ENCODE results near the gene APMAP. TPM values are rescaled to one million over a fixed set of nuclear protein-coding genes. Genes with fewer than 3 reads are reported as not detected.

APMAP gene
- total and polyA plus RNA-seq, 4 donors, result 89.8 to 122 (median 109) TPM

DNA sequence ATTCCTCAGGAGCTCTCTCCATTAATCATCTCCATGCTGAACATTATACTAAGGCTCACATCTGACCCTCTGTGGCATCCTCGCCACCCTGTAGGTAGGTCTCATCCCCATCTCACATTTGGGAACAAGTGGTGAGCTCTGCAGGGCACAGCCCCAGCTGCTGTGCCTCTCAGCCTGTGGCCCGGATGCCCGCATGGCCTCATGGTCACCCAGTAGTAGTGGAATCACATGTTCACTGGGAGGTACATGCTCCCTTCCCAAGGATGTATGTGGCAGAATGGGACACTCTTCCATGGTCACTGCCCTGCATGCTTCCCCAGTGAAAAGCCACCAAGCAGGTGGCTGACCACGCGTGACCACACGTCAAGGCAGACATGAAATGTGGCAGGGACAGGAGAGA lies 26.3 kb upstream of the APMAP start:
- Histone ChIP-seq H3K9me3 (ENCODE audit: control insufficient read depth, insufficient read depth, low read length) (no peaks in the 10 kb centered on the region), H3K27me3 (ENCODE audit: control insufficient read depth, insufficient read depth, low read length) (no peaks in the 10 kb centered on the region), H3K27ac (ENCODE audit: low read depth, low read length) (no peak overlapping the region), H3K4me1 (ENCODE audit: control insufficient read depth, insufficient read depth, low read length) (no peaks in the 10 kb centered on the region), H3K36me3 (ENCODE audit: control insufficient read depth, insufficient read depth, low read length) (peaks cover 55% of the 10 kb centered on the region), H3K4me3 (ENCODE audit: low read depth, low read length) (no peak overlapping the region)
- DNase-seq (ENCODE audit: low read depth in 4 of 6, low spot score in 6 of 6), result no peak
- WGBS (ENCODE audit: insufficient coverage), result 95% methylated on average over 6 of the region's 6 CpGs

- H3K4me3 ChIP-seq (ENCODE audit: low read depth, low read length), result no peak overlapping the region
- no peak overlapping the region for H3K27ac ChIP-seq (ENCODE audit: low read depth, low read length)
- 80% methylated on average over 1 of the region's 2 CpGs for WGBS (ENCODE audit: insufficient coverage)
- DNase-seq (ENCODE audit: low read depth in 4 of 6, low spot score in 6 of 6), result no peak
- peaks cover 58% of the 10 kb centered on the region for H3K36me3 ChIP-seq (ENCODE audit: control insufficient read depth, insufficient read depth, low read length)
- H3K4me1 ChIP-seq (ENCODE audit: control insufficient read depth, insufficient read depth, low read length), result no peaks in the 10 kb centered on the region
- H3K9me3 ChIP-seq (ENCODE audit: control insufficient read depth, insufficient read depth, low read length), result no peaks in the 10 kb centered on the region
- no peaks in the 10 kb centered on the region for H3K27me3 ChIP-seq (ENCODE audit: control insufficient read depth, insufficient read depth, low read length)
Measured at GRCh38 chr20:25018425-25018824, 25.9 kb upstream of the APMAP start.

DNA sequence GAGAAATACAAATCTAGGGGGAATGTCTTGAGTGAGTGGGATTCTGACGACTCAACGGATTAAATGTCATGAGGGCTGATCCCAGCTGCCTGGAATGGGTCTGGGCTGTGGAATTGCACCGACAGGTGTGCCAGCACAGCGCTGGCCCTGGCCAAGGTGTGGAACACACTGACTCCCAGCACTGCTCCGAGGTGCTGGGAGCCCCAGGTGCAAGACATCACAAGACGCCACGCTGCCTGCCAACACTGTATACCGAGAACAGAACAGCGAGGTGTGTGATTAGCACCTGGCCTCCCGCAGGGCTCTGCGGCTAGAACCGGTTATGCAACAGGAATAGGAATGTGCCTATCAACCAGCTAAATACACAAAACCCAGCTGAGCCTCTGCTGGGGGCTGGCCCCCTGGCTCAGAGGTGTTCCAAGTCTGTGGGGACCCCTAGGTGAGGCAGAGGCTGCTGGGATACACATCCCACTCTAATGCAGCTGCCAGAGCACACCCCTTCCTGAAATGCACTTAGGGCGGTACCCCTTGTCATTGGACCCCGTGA lies 24.8 kb upstream of the APMAP start:
- Histone ChIP-seq H3K4me1 (ENCODE audit: control insufficient read depth, insufficient read depth, low read length) (no peaks in the 10 kb centered on the region), H3K4me3 (ENCODE audit: low read depth, low read length) (no peak overlapping the region), H3K27me3 (ENCODE audit: control insufficient read depth, insufficient read depth, low read length) (no peaks in the 10 kb centered on the region), H3K27ac (ENCODE audit: low read depth, low read length) (no peak overlapping the region), H3K36me3 (ENCODE audit: control insufficient read depth, insufficient read depth, low read length) (peaks cover 63% of the 10 kb centered on the region), H3K9me3 (ENCODE audit: control insufficient read depth, insufficient read depth, low read length) (no peaks in the 10 kb centered on the region)
- WGBS (ENCODE audit: insufficient coverage), result 73% methylated on average over 14 of the region's 14 CpGs
- no peak for DNase-seq (ENCODE audit: low read depth in 4 of 6, low spot score in 6 of 6)

- Histone ChIP-seq H3K36me3 (ENCODE audit: control insufficient read depth, insufficient read depth, low read length) (peaks cover 67% of the 10 kb centered on the region), H3K4me1 (ENCODE audit: control insufficient read depth, insufficient read depth, low read length) (no peaks in the 10 kb centered on the region), H3K27me3 (ENCODE audit: control insufficient read depth, insufficient read depth, low read length) (no peaks in the 10 kb centered on the region), H3K27ac (ENCODE audit: low read depth, low read length) (no peak overlapping the region), H3K9me3 (ENCODE audit: control insufficient read depth, insufficient read depth, low read length) (no peaks in the 10 kb centered on the region), H3K4me3 (ENCODE audit: low read depth, low read length) (no peak overlapping the region)
- WGBS (ENCODE audit: insufficient coverage), result 92% methylated on average over 8 of the region's 11 CpGs
- no peak for DNase-seq (ENCODE audit: low read depth in 4 of 6, low spot score in 6 of 6)
Measured at GRCh38 chr20:25016471-25016870, 23.9 kb upstream of the APMAP start.

- DNase-seq (ENCODE audit: low read depth in 4 of 6, low spot score in 6 of 6), result no peak
- 82% methylated on average over 10 of the region's 11 CpGs for WGBS (ENCODE audit: insufficient coverage)
- no peaks in the 10 kb centered on the region for H3K9me3 ChIP-seq (ENCODE audit: control insufficient read depth, insufficient read depth, low read length)
- peaks cover 67% of the 10 kb centered on the region for H3K36me3 ChIP-seq (ENCODE audit: control insufficient read depth, insufficient read depth, low read length)
- H3K4me3 ChIP-seq (ENCODE audit: low read depth, low read length), result no peak overlapping the region
- H3K27me3 ChIP-seq (ENCODE audit: control insufficient read depth, insufficient read depth, low read length), result no peaks in the 10 kb centered on the region
- H3K27ac ChIP-seq (ENCODE audit: low read depth, low read length), result no peak overlapping the region
- H3K4me1 ChIP-seq (ENCODE audit: control insufficient read depth, insufficient read depth, low read length), result no peaks in the 10 kb centered on the region
Measured at GRCh38 chr20:25015986-25016385, 23.4 kb upstream of the APMAP start.

GRCh38 chr20:25014816-25015215 lies 22.3 kb upstream of the APMAP start:
- Histone ChIP-seq H3K4me1 (ENCODE audit: control insufficient read depth, insufficient read depth, low read length) (no peaks in the 10 kb centered on the region), H3K9me3 (ENCODE audit: control insufficient read depth, insufficient read depth, low read length) (no peaks in the 10 kb centered on the region), H3K27ac (ENCODE audit: low read depth, low read length) (no peak overlapping the region), H3K36me3 (ENCODE audit: control insufficient read depth, insufficient read depth, low read length) (peaks cover 62% of the 10 kb centered on the region), H3K4me3 (ENCODE audit: low read depth, low read length) (no peak overlapping the region), H3K27me3 (ENCODE audit: control insufficient read depth, insufficient read depth, low read length) (no peaks in the 10 kb centered on the region)
- no peak for DNase-seq (ENCODE audit: low read depth in 4 of 6, low spot score in 6 of 6)
- WGBS (ENCODE audit: insufficient coverage), result 89% methylated on average over 10 of the region's 11 CpGs

GRCh38 chr20:25013478-25014380 lies 21.2 kb upstream of the APMAP start:
- 94% methylated on average over 25 of the region's 25 CpGs for WGBS (ENCODE audit: insufficient coverage)
- Histone ChIP-seq H3K36me3 (ENCODE audit: control insufficient read depth, insufficient read depth, low read length) (peaks cover 60% of the 10 kb centered on the region), H3K9me3 (ENCODE audit: control insufficient read depth, insufficient read depth, low read length) (no peaks in the 10 kb centered on the region), H3K27me3 (ENCODE audit: control insufficient read depth, insufficient read depth, low read length) (no peaks in the 10 kb centered on the region), H3K4me3 (ENCODE audit: low read depth, low read length) (no peak overlapping the region), H3K4me1 (ENCODE audit: control insufficient read depth, insufficient read depth, low read length) (no peaks in the 10 kb centered on the region), H3K27ac (ENCODE audit: low read depth, low read length) (no peak overlapping the region)
- no peak for DNase-seq (ENCODE audit: low read depth in 4 of 6, low spot score in 6 of 6)

- H3K9me3 ChIP-seq (ENCODE audit: control insufficient read depth, insufficient read depth, low read length), result no peaks in the 10 kb centered on the region
- no peak overlapping the region for H3K4me3 ChIP-seq (ENCODE audit: low read depth, low read length)
- peaks cover 64% of the 10 kb centered on the region for H3K36me3 ChIP-seq (ENCODE audit: control insufficient read depth, insufficient read depth, low read length)
- no peaks in the 10 kb centered on the region for H3K4me1 ChIP-seq (ENCODE audit: control insufficient read depth, insufficient read depth, low read length)
- H3K27ac ChIP-seq (ENCODE audit: low read depth, low read length), result no peak overlapping the region
- no peak for DNase-seq (ENCODE audit: low read depth in 4 of 6, low spot score in 6 of 6)
- H3K27me3 ChIP-seq (ENCODE audit: control insufficient read depth, insufficient read depth, low read length), result no peaks in the 10 kb centered on the region
- 93% methylated on average over 17 of the region's 21 CpGs for WGBS (ENCODE audit: insufficient coverage)
Measured at GRCh38 chr20:25012616-25013189, 20.2 kb upstream of the APMAP start.

GRCh38 chr20:25011831-25012241 lies 19.3 kb upstream of the APMAP start:
- Histone ChIP-seq H3K4me1 (ENCODE audit: control insufficient read depth, insufficient read depth, low read length) (no peaks in the 10 kb centered on the region), H3K27me3 (ENCODE audit: control insufficient read depth, insufficient read depth, low read length) (no peaks in the 10 kb centered on the region), H3K36me3 (ENCODE audit: control insufficient read depth, insufficient read depth, low read length) (peaks cover 63% of the 10 kb centered on the region), H3K27ac (ENCODE audit: low read depth, low read length) (no peak overlapping the region), H3K4me3 (ENCODE audit: low read depth, low read length) (no peak overlapping the region), H3K9me3 (ENCODE audit: control insufficient read depth, insufficient read depth, low read length) (no peaks in the 10 kb centered on the region)
- DNase-seq (ENCODE audit: low read depth in 4 of 6, low spot score in 6 of 6), result no peak
- 94% methylated on average over 12 of the region's 12 CpGs for WGBS (ENCODE audit: insufficient coverage)
